Esophagus squamous epithelium (tissue), 5 donors: ENCODE data around the gene NXN. TPM values are rescaled to one million over a fixed set of nuclear protein-coding genes. Genes with fewer than 3 reads are reported as not detected.
"Not testable (repeated sequence)": the region's sequence is repeated elsewhere in the genome, so short reads cannot be mapped to it uniquely, and the experiment has no call there.

Experiments used
- DNase-seq: peaks from one replicate; lab custom pipeline; 2025; lab: John Stamatoyannopoulos, UW
- H3K27ac ChIP-seq, 4 donors: fragments of 200-600 bp; sonication (generic); one replicate each; pipeline ENCODE4 v1.5.1; 2016 to 2019; ENCODE audit warnings: mild to moderate bottlenecking in 1 of 4
- H3K27me3 ChIP-seq, 4 donors: fragments of 200-600 bp; sonication (generic); 1 replicate in 3 of 4; 2 replicates in 1 of 4; pipeline versions ENCODE4 v1.5.1 to v1.6.0; 2017 to 2021; ENCODE audit warnings: antibody characterized with exemption in 1 of 4
- H3K36me3 ChIP-seq, 3 donors: fragments of 200-600 bp; sonication (generic); one replicate each; pipeline ENCODE4 v1.5.1; 2016 to 2019
- H3K4me1 ChIP-seq, 3 donors: fragments of 200-600 bp; sonication (generic); one replicate each; pipeline ENCODE4 v1.5.1; 2017 to 2019
- H3K4me3 ChIP-seq, 4 donors: fragments of 200-600 bp; sonication (generic); 1 replicate in 3 of 4; 2 replicates in 1 of 4; pipeline ENCODE4 v1.5.1; 2016 to 2019; ENCODE audit warnings: mild to moderate bottlenecking in 2 of 4, moderate library complexity in 1 of 4
- H3K9me3 ChIP-seq, 3 donors: fragments of 200-600 bp; sonication (generic); one replicate each; pipeline ENCODE4 v1.5.1; 2016 to 2019
- POLR2A ChIP-seq, 4 donors: fragments of 450-650 bp; IDR thresholded peaks; one replicate each; pipeline ENCODE4 v1.6.1; 2017; ENCODE audit warnings: antibody characterized with exemption in 4 of 4, mild to moderate bottlenecking in 4 of 4, moderate library complexity in 3 of 4
- WGBS, 2 donors: methylation state at CpG; one replicate each; pipeline ENCODE4 v1.1.5; 2018; 5-methylcytosine and 5-hydroxymethylcytosine counted together
- intact Hi-C: fragments of 100-400 bp; cut with DNase I; formaldehyde crosslinking; loops from one replicate; pipeline ENCODE4 v1.15.0; 2022
- total RNA-seq, 4 donors: library from RNA; depleted of rRNA; stranded (reverse); fragments of >200 nt; gene quantifications; one replicate each; pipeline ENCODE4 v1.1.0, GENCODE V29; 2016
- TF ChIP-seq, protein P1 (sequence below), 6 experiments: fragments of 450-650 bp in 4 of 6; fragments of 200-600 bp in 2 of 6; sonication (generic) in 2 of 6; IDR thresholded peaks; one replicate each; pipeline ENCODE4 v1.5.1; 2016 to 2019; ENCODE audit warnings: antibody characterized with exemption in 6 of 6, mild to moderate bottlenecking in 4 of 6, moderate library complexity in 4 of 6
- donor health status: DM: yes; HTN: yes; CAD: no.

The NXN gene
- total RNA-seq, 4 donors from 2014 or later = 19.5 to 34.9 (median 28.7) TPM

DNA sequence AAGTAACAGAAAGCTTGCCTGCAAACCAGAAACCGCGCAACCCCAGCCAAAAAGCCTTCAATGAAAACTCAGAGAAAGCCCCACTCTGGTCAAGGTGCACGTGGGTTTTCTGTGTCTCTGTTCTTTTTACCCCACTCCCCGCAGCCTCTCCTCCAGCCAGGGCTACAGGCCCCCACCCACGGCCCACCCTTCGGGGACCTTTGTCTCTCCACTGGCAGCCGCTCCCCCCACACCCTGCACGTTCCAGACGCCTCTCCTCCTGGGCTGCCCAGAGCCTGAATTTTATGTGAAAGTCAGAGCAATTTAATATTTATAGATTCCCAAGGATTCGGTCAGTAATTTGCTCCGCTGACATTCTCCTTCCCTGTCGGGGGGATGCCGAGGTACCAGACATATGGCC lies 173.2 kb downstream of the NXN start:
- intact Hi-C loops = no loop called here
- Histone ChIP-seq H3K4me1 (no peaks in the 10 kb centered on the region), H3K27ac (no peak overlapping the region), H3K4me3 (no peak overlapping the region), H3K27me3 (no peaks in the 10 kb centered on the region), H3K9me3 (no peaks in the 10 kb centered on the region), H3K36me3 (peaks cover 0 to 78% (median 0%) of the 10 kb centered on the region in 3 donors)
- 77 to 85% methylated on average over 9 to 11 of the region's 13 CpGs for WGBS, 2 donors
- no peak for TF ChIP-seq POLR2A (IDR thresholded peaks at IDR 0.05)
- TF ChIP-seq, protein P1, sequence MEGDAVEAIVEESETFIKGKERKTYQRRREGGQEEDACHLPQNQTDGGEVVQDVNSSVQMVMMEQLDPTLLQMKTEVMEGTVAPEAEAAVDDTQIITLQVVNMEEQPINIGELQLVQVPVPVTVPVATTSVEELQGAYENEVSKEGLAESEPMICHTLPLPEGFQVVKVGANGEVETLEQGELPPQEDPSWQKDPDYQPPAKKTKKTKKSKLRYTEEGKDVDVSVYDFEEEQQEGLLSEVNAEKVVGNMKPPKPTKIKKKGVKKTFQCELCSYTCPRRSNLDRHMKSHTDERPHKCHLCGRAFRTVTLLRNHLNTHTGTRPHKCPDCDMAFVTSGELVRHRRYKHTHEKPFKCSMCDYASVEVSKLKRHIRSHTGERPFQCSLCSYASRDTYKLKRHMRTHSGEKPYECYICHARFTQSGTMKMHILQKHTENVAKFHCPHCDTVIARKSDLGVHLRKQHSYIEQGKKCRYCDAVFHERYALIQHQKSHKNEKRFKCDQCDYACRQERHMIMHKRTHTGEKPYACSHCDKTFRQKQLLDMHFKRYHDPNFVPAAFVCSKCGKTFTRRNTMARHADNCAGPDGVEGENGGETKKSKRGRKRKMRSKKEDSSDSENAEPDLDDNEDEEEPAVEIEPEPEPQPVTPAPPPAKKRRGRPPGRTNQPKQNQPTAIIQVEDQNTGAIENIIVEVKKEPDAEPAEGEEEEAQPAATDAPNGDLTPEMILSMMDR (IDR thresholded peaks at IDR 0.05) = no peak
- no peak for DNase-seq

DNA sequence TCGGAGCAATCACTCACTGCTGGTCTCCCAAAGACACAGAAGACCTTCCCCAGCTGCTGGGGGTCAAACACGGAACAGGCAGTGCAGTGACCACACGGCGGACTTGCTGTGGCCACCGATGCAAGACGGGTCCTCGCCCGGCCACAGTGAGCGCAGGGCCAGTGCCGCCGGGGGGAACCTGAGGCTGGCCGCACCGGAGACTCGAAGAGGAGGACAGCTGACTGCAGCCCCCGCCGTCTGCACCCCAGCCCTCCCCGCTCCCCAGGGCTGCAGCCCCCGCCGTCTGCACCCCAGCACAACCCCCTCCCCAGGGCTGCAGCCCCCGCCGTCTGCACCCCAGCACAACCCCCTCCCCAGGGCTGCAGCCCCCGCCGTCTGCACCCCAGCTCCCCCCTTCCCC lies 173.7 kb downstream of the NXN start:
- H3K9me3 ChIP-seq, intact Hi-C loops, H3K27me3 ChIP-seq, H3K4me3 ChIP-seq, H3K27ac ChIP-seq, H3K4me1 ChIP-seq, DNase-seq: not testable (repeated sequence)
- peaks cover 0 to 81% (median 0%) of the 10 kb centered on the region in 3 donors for H3K36me3 ChIP-seq
- WGBS, 2 donors = 71 to 100% methylated on average over 1 to 5 of the region's 23 CpGs

DNA sequence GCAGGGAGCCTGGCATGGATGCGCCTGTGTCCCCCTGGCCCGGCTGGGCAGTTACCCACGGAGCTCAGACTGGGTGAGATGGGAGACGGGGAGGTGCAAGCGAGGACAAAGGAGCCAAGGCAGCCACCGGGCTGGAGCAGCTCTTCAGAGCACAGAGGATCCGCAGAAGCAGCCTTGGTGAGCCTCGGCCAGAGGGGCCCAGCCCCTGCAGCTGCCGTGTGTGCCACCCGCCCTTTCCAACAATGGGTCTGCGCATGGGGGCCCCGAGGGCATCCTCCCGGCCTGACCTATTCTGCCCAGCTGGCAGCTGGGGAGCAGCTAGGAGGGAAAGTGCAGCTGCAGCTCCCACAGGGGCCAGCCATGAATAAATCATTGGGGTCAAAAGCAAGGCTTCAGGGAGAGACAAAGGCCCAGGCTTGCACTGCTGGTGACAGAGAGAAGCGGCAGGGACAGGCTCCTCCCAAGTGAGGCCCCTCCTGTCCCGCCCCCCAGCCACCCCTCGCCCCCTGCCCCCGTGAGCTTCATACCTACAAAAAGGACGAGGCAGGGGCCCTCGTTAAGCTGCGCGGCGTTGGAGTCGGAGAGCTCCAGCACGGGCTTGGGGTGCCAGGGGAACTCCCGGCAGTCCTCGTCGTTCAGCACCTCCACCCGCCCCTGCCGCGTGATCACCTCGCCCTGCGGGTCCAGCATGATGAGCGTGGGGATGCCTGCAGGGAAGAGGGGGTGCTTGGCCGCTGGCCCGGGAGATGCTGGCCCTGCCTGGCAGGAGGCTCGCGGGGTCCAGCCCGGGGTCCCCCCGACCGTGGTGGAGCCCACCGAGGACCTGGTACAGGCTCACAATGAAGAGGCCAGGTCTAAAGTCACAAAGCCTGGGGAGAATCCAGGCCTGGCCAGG lies 174.8 kb downstream of the NXN start:
- peaks cover 0 to 87% (median 5%) of the 10 kb centered on the region in 3 donors for H3K36me3 ChIP-seq
- 82 to 95% methylated on average over 6 to 8 of the region's 41 CpGs for WGBS, 2 donors
- intact Hi-C loops = no loop called here
- H3K9me3 ChIP-seq = no peaks in the 10 kb centered on the region
- no peak for DNase-seq
- H3K4me1 ChIP-seq = no peaks in the 10 kb centered on the region
- TF ChIP-seq, protein P1 (IDR thresholded peaks at IDR 0.05) = no peak
- TF ChIP-seq POLR2A (IDR thresholded peaks at IDR 0.05) = no peak
- H3K27ac ChIP-seq = no peak overlapping the region
- no peaks in the 10 kb centered on the region for H3K27me3 ChIP-seq
- no peak overlapping the region for H3K4me3 ChIP-seq

DNA sequence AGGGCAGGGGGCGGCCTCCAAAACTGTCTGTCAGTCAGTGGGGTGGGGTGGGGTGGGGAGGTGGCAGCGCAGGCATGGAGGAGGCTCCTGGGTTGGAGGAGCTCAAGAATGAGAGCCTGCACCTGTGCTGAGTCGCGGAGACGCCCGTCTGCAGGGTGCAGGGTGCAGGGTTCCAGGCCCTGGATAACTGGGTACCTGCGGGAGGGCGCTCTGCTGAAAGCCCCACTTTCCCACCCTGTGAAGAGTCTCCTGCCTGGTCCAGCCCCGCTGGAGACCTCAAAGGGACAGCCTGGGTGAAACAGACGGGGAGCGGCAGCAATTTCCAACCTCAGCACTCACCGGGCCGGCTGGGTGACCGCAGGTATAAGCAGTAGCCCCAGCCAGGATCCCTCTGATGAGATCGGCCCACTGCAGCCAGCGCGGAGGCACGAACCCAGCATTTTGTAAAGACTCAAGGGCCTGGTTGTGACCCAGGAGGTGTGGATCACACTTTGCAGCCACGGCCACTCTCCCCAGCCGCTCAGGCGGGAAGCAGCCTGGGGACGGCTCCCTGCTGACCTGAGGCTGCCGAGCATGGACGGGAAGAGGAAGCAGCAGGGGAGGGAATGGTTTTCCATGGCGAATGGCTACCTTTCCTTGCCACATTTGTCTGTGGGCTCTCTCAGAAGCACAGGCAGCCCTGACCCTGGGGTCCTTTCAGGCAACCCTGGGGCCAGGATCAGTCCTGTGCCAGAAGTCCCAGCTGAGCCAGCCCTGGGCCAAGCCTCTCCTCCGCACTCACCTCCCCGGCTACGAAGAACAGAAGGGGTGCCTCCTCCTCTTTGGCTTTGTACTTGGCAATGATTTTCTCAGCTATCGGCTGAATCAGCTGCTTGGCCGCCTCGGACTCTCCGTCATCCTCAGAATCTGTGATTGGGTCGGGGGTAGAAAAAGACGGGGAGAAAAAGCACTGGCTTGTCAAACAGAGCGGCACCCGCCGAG lies 176.4 kb downstream of the NXN start:
- Histone ChIP-seq H3K27me3 (no peaks in the 10 kb centered on the region), H3K9me3 (no peaks in the 10 kb centered on the region), H3K27ac (no peak overlapping the region), H3K4me1 (no peaks in the 10 kb centered on the region), H3K4me3 (no peak overlapping the region), H3K36me3 (peaks cover 0 to 89% (median 5%) of the 10 kb centered on the region in 3 donors)
- intact Hi-C loops = no loop called here
- TF ChIP-seq POLR2A (IDR thresholded peaks at IDR 0.05) = no peak
- TF ChIP-seq, protein P1 (IDR thresholded peaks at IDR 0.05) = no peak
- 86 to 93% methylated on average over 8 to 24 of the region's 37 CpGs for WGBS, 2 donors
- no peak for DNase-seq

DNA sequence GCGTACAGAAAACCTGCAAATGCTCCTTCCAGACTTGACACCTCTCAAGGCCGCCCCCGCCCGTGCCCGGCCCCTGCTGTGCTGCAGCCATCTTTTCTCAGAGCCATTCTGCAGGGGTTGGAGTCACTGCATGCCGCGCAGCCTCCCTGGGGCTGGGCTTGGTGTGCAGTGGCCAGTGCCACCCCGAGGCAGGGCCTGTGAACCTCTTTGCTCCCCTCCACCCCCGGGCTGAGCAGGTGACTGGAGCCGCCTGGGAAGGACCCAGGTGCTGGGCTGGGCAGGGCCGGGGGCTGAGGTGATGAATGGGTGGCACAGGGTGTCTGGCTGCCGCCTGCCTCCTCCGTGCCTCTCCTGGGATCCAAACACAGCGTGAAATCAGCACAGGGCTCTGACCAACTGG lies 177.1 kb downstream of the NXN start:
- no peak for DNase-seq
- H3K36me3 ChIP-seq = peaks cover 0 to 82% (median 5%) of the 10 kb centered on the region in 3 donors
- 96 to 100% methylated on average over 4 to 5 of the region's 14 CpGs for WGBS, 2 donors
- intact Hi-C loops = no loop called here
- no peaks in the 10 kb centered on the region for H3K9me3 ChIP-seq
- no peaks in the 10 kb centered on the region for H3K4me1 ChIP-seq
- no peak for TF ChIP-seq POLR2A (IDR thresholded peaks at IDR 0.05)
- TF ChIP-seq, protein P1 (IDR thresholded peaks at IDR 0.05) = no peak
- H3K27ac ChIP-seq = no peak overlapping the region
- H3K27me3 ChIP-seq = no peaks in the 10 kb centered on the region
- H3K4me3 ChIP-seq = no peak overlapping the region
